HepG2 (cell line): ENCODE measurements around the gene EFCAB11.

Experiments
- EZH2 ChIP-seq: conservative IDR thresholded peaks from 2 replicates; pipeline ENCODE4 v1.6.1; 2012; ENCODE audit warnings: mild to moderate bottlenecking, low read depth, low read length, moderate library complexity
- FOXA1 ChIP-seq, 2 experiments: fragments of 450-650 bp in 1 of 2; sonication (generic) in 1 of 2; formaldehyde crosslinking in 1 of 2; IDR thresholded peaks; 2 replicates each; pipeline versions ENCODE4 v1.4.0 to v1.6.1; 2016 to 2020; ENCODE audit warnings: missing genetic modification reagents in 1 of 2
- HNF4A ChIP-seq: sonication (generic); formaldehyde crosslinking; IDR thresholded peaks from 2 replicates; pipeline ENCODE4 v1.4.0; 2020; ENCODE audit warnings: missing genetic modification reagents
- NR1H2 ChIP-seq: sonication (generic); formaldehyde crosslinking; IDR thresholded peaks from 2 replicates; pipeline ENCODE4 v1.8.1; 2022; ENCODE audit warnings: low read depth, missing genetic modification reagents, borderline replicate concordance
- TF ChIP-seq, protein P1 (sequence below): sonication (generic); formaldehyde crosslinking; IDR thresholded peaks from 2 replicates; pipeline ENCODE4 v1.4.0; 2020; ENCODE audit warnings: missing genetic modification reagents, mild to moderate bottlenecking, borderline replicate concordance

DNA sequence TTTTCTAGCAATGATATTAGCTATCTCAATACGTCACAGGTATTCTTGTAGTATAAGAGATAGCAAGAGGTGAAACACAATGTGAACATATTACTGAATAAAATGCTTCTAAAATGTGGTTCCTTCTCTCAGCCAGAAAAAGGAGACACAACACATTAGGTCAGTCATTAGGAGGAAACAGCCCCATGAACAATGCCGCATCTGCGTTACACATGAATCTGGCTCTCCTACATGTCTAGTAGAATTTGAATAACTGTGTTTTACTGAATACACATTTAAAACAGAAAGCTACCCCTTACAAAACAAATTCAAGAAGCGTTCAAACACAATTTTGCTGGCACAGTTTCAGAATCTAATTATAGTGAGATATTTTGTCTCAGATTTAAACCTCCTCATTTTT, 51.6 kb downstream of the EFCAB11 start:
- TF ChIP-seq, protein P1, sequence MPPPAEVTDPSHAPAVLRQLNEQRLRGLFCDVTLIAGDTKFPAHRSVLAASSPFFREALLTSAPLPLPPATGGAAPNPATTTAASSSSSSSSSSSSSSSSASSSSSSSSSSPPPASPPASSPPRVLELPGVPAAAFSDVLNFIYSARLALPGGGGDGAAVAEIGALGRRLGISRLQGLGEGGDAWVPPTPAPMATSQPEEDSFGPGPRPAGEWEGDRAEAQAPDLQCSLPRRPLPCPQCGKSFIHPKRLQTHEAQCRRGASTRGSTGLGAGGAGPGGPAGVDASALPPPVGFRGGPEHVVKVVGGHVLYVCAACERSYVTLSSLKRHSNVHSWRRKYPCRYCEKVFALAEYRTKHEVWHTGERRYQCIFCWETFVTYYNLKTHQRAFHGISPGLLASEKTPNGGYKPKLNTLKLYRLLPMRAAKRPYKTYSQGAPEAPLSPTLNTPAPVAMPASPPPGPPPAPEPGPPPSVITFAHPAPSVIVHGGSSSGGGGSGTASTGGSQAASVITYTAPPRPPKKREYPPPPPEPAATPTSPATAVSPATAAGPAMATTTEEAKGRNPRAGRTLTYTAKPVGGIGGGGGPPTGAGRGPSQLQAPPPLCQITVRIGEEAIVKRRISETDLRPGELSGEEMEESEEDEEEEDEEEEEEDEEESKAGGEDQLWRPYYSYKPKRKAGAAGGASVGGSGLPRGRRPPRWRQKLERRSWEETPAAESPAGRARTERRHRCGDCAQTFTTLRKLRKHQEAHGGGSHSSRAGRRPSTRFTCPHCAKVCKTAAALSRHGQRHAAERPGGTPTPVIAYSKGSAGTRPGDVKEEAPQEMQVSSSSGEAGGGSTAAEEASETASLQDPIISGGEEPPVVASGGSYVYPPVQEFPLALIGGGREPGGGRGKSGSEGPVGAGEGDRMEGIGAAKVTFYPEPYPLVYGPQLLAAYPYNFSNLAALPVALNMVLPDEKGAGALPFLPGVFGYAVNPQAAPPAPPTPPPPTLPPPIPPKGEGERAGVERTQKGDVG: no peak
- TF ChIP-seq FOXA1 (IDR thresholded peaks at IDR 0.05): no peak
- TF ChIP-seq FOXA1 (CRISPR knock-in tag; IDR thresholded peaks at IDR 0.05): no peak
- TF ChIP-seq HNF4A (CRISPR knock-in tag): no peak
- TF ChIP-seq NR1H2 (CRISPR knock-in tag): no peak
- no peak for TF ChIP-seq EZH2
